ENCODE measurements around the gene HDAC4. TPM values are rescaled to one million over a fixed set of nuclear protein-coding genes. Genes with fewer than 3 reads are reported as not detected.

Gene HDAC4
- total and polyA plus RNA-seq, 9 of the 15 experiments (the other 6 are each of a cell fraction or from before 2014, with no cell fraction given), result 0.11 to 20.2 (median 4.0) TPM

DNA sequence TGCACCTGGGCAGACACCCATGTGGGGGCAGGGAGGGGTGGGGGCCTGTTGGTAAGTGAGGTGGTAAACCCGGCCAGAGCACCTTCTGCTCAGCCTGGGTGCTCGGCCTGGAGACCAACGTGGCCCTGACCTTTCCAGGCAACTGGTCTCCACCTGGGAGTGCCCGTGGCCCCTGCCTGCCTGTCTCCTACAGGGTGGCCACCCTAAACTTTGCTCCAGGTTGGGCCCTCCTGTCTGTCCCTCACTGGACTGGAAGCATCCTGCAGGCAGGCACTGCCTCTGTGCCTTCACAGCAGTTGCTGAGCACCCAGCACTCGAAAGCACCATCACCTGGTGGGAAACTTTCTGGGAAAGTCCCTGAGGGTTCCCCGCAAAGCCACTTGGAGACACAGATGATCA is 381.6 kb downstream of the HDAC4 start:
- ATAC-seq (no peak), DNase-seq (ENCODE audit: extremely low read depth in 1 of 4, low spot score in 3 of 4) (no peak), FAIRE-seq (no peak)
- Histone ChIP-seq H2AFZ (ENCODE audit: low read depth, low read length) (no peak overlapping the region), H3K9me3 (replicated peaks; ENCODE audit: control insufficient read depth, insufficient read depth, low read depth, low read length) (no peaks in the 10 kb centered on the region), H3K36me3 (ENCODE audit: control insufficient read depth, insufficient read depth, low read length) (no peaks in the 10 kb centered on the region), H3K27ac (ENCODE audit: extremely low read depth, low read depth, low read length) (no peak overlapping the region), H3K27me3 (ENCODE audit: control insufficient read depth in 2 of 2, insufficient read depth in 2 of 2, low read length in 2 of 2) (peaks cover 6 to 65% of the 10 kb centered on the region in 2 experiments; a peak in 3 of 5 replicates), H3K4me2 (ENCODE audit: insufficient read depth, low read length) (no peak overlapping the region), H3K4me3 (no peak overlapping the region), H3K9me1 (ENCODE audit: control insufficient read depth, insufficient read depth, low read length) (no peaks in the 10 kb centered on the region), H3K79me2 (ENCODE audit: control insufficient read depth, insufficient read depth, low read length) (no peaks in the 10 kb centered on the region), H3K9ac (ENCODE audit: insufficient read depth in 1 of 2, low read depth in 2 of 2, low read length in 2 of 2) (no peak overlapping the region), H4K20me1 (replicated peaks; ENCODE audit: control insufficient read depth, insufficient read depth, low read length) (no peaks in the 10 kb centered on the region), H3K4me1 (replicated peaks in 1 of 2; ENCODE audit: control insufficient read depth in 2 of 2, insufficient read depth in 2 of 2, low read length in 2 of 2) (no peaks in the 10 kb centered on the region)
- intact Hi-C loops (cut with micrococcal nuclease), result no loop called here
- BruUV-seq (replicated peaks), result no TSS peak
- 7% methylated on average over 3 of the region's 6 CpGs for WGBS (ENCODE audit: insufficient coverage, low coverage, missing lambda C conversion rate)
- in situ Hi-C loops (cut with MboI), result no loop called here
- no peak for TF ChIP-seq ZBTB17 (CRISPR knock-in tag; IDR thresholded peaks at IDR 0.05)
- peak; percentile 21; the same call in 1 of the 2 replicates for TF ChIP-seq ZNF316 (IDR thresholded peaks at IDR 0.05)
- no peak for TF ChIP-seq POU5F1 (IDR thresholded peaks at IDR 0.05; ENCODE audit: borderline replicate concordance, low read depth, low read length, partially characterized antibody)
- TF ChIP-seq, protein P1, sequence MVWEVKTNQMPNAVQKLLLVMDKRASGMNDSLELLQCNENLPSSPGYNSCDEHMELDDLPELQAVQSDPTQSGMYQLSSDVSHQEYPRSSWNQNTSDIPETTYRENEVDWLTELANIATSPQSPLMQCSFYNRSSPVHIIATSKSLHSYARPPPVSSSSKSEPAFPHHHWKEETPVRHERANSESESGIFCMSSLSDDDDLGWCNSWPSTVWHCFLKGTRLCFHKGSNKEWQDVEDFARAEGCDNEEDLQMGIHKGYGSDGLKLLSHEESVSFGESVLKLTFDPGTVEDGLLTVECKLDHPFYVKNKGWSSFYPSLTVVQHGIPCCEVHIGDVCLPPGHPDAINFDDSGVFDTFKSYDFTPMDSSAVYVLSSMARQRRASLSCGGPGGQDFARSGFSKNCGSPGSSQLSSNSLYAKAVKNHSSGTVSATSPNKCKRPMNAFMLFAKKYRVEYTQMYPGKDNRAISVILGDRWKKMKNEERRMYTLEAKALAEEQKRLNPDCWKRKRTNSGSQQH (CRISPR knock-in tag; IDR thresholded peaks at IDR 0.05), result no peak
- TF ChIP-seq ZNF146 (CRISPR knock-in tag; IDR thresholded peaks at IDR 0.05; ENCODE audit: unreplicated experiment), result no peak
- no peak for TF ChIP-seq TBP (optimal IDR thresholded peaks at IDR 0.05; ENCODE audit: low read depth, low read length)
- TF ChIP-seq MEF2A (IDR thresholded peaks at IDR 0.05; ENCODE audit: control insufficient read depth, low read depth, low read length), result no peak
- CTCF ChIA-PET (ENCODE audit: low intra/inter-chr PET ratio), result no interaction called here
- POLR2A ChIA-PET, result no interaction called here
